Measurements from ENCODE around the gene MKRN2.

GRCh38 chr3:12556690-12557472 is at the start of gene MKRN2:
- TF ChIP-seq, protein P1, sequence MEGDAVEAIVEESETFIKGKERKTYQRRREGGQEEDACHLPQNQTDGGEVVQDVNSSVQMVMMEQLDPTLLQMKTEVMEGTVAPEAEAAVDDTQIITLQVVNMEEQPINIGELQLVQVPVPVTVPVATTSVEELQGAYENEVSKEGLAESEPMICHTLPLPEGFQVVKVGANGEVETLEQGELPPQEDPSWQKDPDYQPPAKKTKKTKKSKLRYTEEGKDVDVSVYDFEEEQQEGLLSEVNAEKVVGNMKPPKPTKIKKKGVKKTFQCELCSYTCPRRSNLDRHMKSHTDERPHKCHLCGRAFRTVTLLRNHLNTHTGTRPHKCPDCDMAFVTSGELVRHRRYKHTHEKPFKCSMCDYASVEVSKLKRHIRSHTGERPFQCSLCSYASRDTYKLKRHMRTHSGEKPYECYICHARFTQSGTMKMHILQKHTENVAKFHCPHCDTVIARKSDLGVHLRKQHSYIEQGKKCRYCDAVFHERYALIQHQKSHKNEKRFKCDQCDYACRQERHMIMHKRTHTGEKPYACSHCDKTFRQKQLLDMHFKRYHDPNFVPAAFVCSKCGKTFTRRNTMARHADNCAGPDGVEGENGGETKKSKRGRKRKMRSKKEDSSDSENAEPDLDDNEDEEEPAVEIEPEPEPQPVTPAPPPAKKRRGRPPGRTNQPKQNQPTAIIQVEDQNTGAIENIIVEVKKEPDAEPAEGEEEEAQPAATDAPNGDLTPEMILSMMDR (IDR thresholded peaks at IDR 0.05) = peak in 2 of 4 experiments; percentile 22 to 36
- peak; percentile 92 to 99 for TF ChIP-seq POLR2A (IDR thresholded peaks at IDR 0.05)

All from uterus (tissue), 2 donors.